ENCODE results near the gene TIMM8A.

DNA sequence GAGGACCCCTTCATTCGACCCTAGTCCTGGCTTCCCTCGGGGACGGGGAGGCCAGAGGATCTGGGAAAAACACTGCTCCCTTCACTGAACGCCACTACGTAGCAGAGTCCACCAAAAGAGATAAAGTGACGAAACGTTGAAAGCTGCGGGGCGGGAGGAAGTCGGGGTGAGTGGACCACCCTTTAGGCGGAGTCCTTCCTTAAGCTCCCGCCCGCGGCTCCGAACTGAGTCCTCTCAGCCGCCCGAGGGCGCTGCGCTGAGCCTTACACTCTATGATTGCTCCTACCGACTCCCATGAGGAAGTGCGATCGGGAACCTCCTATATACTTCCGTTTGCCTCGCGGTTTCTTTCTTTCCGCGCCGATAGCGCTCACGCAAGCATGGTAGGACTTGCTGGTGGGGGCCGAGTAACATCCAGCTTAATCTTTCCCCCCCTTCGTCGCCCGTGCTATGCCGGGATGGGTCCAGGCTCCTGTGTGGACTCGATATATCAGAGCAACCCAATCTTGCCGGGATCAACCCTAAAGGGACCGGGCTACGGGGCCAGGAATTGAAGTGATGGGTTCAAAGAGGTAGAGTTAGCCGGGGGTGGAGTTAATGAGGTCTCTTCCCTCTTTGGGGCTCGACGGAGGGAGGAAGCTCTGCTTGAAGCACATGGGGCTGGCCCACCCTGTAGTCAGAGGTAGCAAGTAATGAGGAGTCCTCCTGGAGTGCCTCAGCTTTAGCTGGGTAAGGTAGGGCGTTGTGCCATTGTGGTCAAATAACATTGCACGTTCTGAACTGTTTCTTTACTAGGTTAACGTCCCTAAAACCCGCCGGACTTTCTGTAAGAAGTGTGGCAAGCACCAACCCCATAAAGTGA is 42.4 kb upstream of the TIMM8A start, which contains the start of gene RPL36A:
- TF ChIP-seq, protein P1, sequence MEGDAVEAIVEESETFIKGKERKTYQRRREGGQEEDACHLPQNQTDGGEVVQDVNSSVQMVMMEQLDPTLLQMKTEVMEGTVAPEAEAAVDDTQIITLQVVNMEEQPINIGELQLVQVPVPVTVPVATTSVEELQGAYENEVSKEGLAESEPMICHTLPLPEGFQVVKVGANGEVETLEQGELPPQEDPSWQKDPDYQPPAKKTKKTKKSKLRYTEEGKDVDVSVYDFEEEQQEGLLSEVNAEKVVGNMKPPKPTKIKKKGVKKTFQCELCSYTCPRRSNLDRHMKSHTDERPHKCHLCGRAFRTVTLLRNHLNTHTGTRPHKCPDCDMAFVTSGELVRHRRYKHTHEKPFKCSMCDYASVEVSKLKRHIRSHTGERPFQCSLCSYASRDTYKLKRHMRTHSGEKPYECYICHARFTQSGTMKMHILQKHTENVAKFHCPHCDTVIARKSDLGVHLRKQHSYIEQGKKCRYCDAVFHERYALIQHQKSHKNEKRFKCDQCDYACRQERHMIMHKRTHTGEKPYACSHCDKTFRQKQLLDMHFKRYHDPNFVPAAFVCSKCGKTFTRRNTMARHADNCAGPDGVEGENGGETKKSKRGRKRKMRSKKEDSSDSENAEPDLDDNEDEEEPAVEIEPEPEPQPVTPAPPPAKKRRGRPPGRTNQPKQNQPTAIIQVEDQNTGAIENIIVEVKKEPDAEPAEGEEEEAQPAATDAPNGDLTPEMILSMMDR (IDR thresholded peaks at IDR 0.05; ENCODE audit: low read depth, low read length, poor library complexity, severe bottlenecking): peak; percentile 64
- TF ChIP-seq EZH2phosphoT487 (IDR thresholded peaks at IDR 0.05; ENCODE audit: borderline replicate concordance, low read length): no peak

Data from DOHH2 (cell line).